HFFc6 (cell line): ENCODE results near the gene TMEM109. TPM values are rescaled to one million over a fixed set of nuclear protein-coding genes. Genes with fewer than 3 reads are reported as not detected.

Source experiments
- DNase-seq: peaks from one replicate; pipeline ENCODE4 v3.0.0-alpha.2; 2018
- H3K27ac Mint-ChIP-seq: 2 replicates; pipeline ENCODE4 v1.8.0; 2020; ENCODE audit warnings: mild to moderate bottlenecking, mixed read lengths
- H3K27me3 Mint-ChIP-seq: 2 replicates; pipeline ENCODE4 v1.8.0; 2021; ENCODE audit warnings: mild to moderate bottlenecking, moderate library complexity, mixed read lengths; ENCODE audit not compliant: insufficient read depth
- H3K36me3 Mint-ChIP-seq: 2 replicates; pipeline ENCODE4 v1.8.0; 2021; ENCODE audit warnings: low read depth, mixed read lengths
- H3K4me1 Mint-ChIP-seq: 2 replicates; pipeline ENCODE4 v1.8.0; 2020; ENCODE audit warnings: low read depth, mixed read lengths
- H3K4me3 Mint-ChIP-seq: 2 replicates; pipeline ENCODE4 v1.8.0; 2020; ENCODE audit warnings: mild to moderate bottlenecking, moderate library complexity, mixed read lengths
- H3K9me3 Mint-ChIP-seq: 2 replicates; pipeline ENCODE4 v1.8.0; 2020; ENCODE audit warnings: mild to moderate bottlenecking, mixed read lengths
- CTCF ChIP-seq: fragments of 200-600 bp; sonication (generic); IDR thresholded peaks from 2 replicates; pipeline ENCODE4 v1.5.0; 2021; ENCODE audit warnings: antibody characterized with exemption, mild to moderate bottlenecking
- total RNA-seq, 6 experiments: library from RNA; stranded (reverse); fragmentation: NEBNext Ultra II Directional; extraction: Animal tissue kit (Norgen Biotek cat#: 25700); gene quantifications; 2 replicates in 1 of 6; 3 replicates in 5 of 6; pipeline ENCODE4 v1.2.3, GENCODE V29; 2021

TMEM109 gene
- total RNA-seq, 6 experiments from 2014 or later: 74.6 to 101 (median 92.5) TPM

- no peak for DNase-seq
- Mint-ChIP-seq H3K27me3 (peaks cover 13% of the 10 kb centered on the region), H3K27ac (no peak overlapping the region), H3K4me3 (no peak overlapping the region), H3K9me3 (no peaks in the 10 kb centered on the region), H3K36me3 (no peaks in the 10 kb centered on the region), H3K4me1 (no peaks in the 10 kb centered on the region)
- TF ChIP-seq CTCF: no peak
Observed at GRCh38 chr11:60938500-60938899, 24.5 kb downstream of the TMEM109 start.

- no peak overlapping the region for H3K4me3 Mint-ChIP-seq
- H3K4me1 Mint-ChIP-seq: no peaks in the 10 kb centered on the region
Observed at GRCh38 chr11:60939301-60939700, 25.3 kb downstream of the TMEM109 start.

DNA sequence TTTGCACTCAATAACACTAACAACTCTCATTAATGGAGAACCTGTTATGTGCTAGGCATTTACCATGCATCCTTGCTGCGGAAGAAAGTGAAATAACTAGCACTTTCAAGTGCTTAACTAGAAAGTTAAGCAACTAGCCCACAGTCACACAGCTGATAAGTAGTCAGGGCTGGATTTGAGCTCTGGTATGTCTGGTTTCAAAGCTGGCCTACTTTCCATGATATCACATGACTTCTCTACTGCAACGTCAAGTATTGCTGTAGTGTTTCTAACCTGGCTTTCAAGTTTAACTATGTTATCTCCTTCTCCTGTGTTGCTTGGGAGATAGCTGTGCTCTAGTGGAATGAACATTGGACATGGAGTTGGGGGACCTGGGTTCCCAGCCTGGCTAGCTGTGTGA is 25.9 kb downstream of the TMEM109 start:
- Mint-ChIP-seq H3K4me1 (no peaks in the 10 kb centered on the region), H3K36me3 (no peaks in the 10 kb centered on the region; the same call in 1 of the 2 replicates), H3K9me3 (no peaks in the 10 kb centered on the region), H3K27ac (no peak overlapping the region), H3K4me3 (no peak overlapping the region), H3K27me3 (peaks cover 13% of the 10 kb centered on the region)
- DNase-seq: no peak
- TF ChIP-seq CTCF: no peak

More at GRCh38 chr11:60939301-60939700, 25.3 kb downstream of the TMEM109 start:
- H3K27me3 Mint-ChIP-seq: peaks cover 13% of the 10 kb centered on the region
- no peak for DNase-seq
- H3K36me3 Mint-ChIP-seq: no peaks in the 10 kb centered on the region
- H3K27ac Mint-ChIP-seq: no peak overlapping the region
- no peaks in the 10 kb centered on the region for H3K9me3 Mint-ChIP-seq
- TF ChIP-seq CTCF: no peak

DNA sequence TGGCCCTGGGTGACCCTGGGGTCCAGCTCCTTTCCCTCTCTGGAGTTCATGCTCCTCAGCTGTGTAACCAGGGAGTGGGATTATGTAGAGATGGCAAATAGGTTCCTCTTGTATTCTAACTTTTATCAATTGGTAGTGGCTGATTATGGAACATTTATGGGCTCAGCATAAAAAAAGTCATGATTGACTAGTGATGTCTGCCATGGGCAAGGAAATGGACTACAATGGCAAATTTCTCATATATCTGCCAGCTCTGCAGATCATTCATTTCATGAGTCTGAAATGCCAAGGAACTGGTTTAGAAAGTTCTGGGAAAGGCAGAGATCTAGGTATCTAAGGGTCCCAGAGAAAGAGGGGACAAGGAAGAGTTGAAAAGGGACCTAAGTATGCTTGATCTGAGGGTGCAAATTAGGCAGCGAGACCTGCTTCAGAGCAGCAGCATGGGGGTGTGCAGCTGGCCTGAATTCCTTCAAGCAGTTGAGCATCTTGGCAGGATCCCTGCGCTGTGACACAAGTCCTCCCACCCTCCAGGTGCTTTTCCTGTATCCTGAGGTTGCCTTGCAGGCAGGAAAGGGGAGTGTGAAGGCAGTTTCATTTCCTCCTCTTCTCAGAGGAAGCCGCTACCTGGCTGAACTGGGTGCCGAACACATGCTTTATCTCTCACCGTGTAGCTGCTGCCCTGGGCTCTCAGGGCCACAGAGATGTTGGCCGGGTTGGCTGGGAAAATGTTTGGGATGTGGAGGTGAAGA is 27.6 kb downstream of the TMEM109 start:
- no peak for DNase-seq
- Mint-ChIP-seq H3K4me1 (no peaks in the 10 kb centered on the region), H3K9me3 (no peaks in the 10 kb centered on the region), H3K4me3 (no peak overlapping the region), H3K36me3 (no peaks in the 10 kb centered on the region; the same call in 1 of the 2 replicates), H3K27me3 (peaks cover 13% of the 10 kb centered on the region), H3K27ac (no peak overlapping the region)
- TF ChIP-seq CTCF: no peak

GRCh38 chr11:60942219-60942618 is 28.3 kb downstream of the TMEM109 start:
- Mint-ChIP-seq H3K27me3 (peaks cover 13% of the 10 kb centered on the region), H3K36me3 (no peaks in the 10 kb centered on the region; the same call in 1 of the 2 replicates), H3K27ac (no peak overlapping the region), H3K4me1 (no peaks in the 10 kb centered on the region), H3K4me3 (no peak overlapping the region), H3K9me3 (no peaks in the 10 kb centered on the region)
- no peak for TF ChIP-seq CTCF
- no peak for DNase-seq
